MG63 (cell line): ENCODE results near the gene CCDC97. TPM values are rescaled to one million over a fixed set of nuclear protein-coding genes. Genes with fewer than 3 reads are reported as not detected.
"Not testable (repeated sequence)": the region's sequence is repeated elsewhere in the genome, so short reads cannot be mapped to it uniquely, and the experiment has no call there.

Experiments used
- DNase-seq: peaks from one replicate; pipeline ENCODE4 v3.0.0-alpha.2; 2020
- H3K27me3 ChIP-seq: fragments of 250-450 bp; sonication (Bioruptor Pico); 2 replicates; pipeline ENCODE4 v1.5.1; 2020; ENCODE audit warnings: mild to moderate bottlenecking, moderate library complexity
- H3K36me3 ChIP-seq: fragments of 250-450 bp; sonication (Bioruptor Pico); 2 replicates; pipeline ENCODE4 v1.5.1; 2020; ENCODE audit warnings: mild to moderate bottlenecking, moderate library complexity
- H3K4me3 ChIP-seq: fragments of 250-450 bp; sonication (Bioruptor Pico); 2 replicates; pipeline ENCODE4 v1.5.1; 2020; ENCODE audit warnings: mild to moderate bottlenecking, moderate library complexity
- H3K9me3 ChIP-seq: fragments of 250-450 bp; sonication (Bioruptor Pico); 2 replicates; pipeline ENCODE4 v1.5.1; 2020; ENCODE audit warnings: mild to moderate bottlenecking, moderate library complexity
- total RNA-seq: library from RNA; depleted of rRNA; stranded (reverse); fragments of >200 nt; shearing (Covaris generic); gene quantifications from 2 replicates; pipeline ENCODE4 v1.2.3, GENCODE V29; 2014; ENCODE audit warnings: low replicate concordance; rRNA removed

The CCDC97 gene
- total RNA-seq, result 2.8 and 22.3 TPM in 2 replicates

DNA sequence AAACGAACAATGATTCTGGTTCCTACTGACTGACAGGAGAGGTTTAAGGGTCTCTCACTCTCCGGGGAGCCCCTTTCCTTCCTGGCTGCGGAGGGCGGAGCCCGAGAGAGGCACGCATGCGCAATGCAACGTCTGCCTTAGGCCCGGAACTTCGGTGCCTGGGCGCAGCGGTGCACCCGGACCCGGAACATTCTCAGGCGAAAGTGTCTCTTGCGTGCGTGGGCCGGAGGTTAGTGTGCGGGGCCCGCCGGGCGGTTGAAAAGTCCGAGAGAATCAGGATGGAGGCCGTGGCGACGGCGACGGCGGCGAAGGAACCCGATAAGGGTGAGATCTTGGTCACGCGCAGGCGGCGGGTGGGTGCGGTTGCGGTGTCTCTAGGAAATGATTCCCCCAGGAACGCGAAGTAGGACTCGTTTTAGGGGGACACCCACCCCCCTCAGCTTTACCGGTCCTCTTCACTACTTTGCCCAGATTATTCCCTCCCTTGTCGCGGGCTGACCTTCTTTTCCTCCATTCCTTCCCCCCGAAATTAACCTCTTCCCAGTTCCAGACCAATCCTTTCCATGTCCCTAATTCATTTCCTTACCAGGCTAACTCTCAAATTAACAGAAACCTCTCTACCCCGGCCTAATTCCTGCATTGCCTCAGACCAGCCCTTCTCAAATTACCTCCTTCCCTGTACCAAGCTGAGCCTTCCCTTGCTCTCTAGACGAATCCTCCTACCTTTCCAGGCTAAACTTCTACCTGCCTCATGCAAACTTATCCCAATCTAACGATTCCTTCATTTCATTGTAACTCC lies at the start of gene CCDC97:
Gene CCDC97 (plus strand): TSS at position 140 of the 799 bp plus-strand sequence. CDS start 139 bp downstream, at position 279.
- Histone ChIP-seq H3K9me3 (no peaks in the 10 kb centered on the region), H3K36me3 (peaks cover 66% of the 10 kb centered on the region), H3K4me3 (peak within 1 kb of the TSS; percentile 91), H3K27me3 (no peaks in the 10 kb centered on the region)
- peak; percentile 86 for DNase-seq

- Histone ChIP-seq H3K4me3 (peak overlapping the region; percentile 59), H3K27me3 (no peaks in the 10 kb centered on the region), H3K9me3 (no peaks in the 10 kb centered on the region), H3K36me3 (peaks cover 75% of the 10 kb centered on the region)
- DNase-seq, result no peak
Observed at GRCh38 chr19:41261474-41262190, 48.3 kb upstream of the CCDC97 start.

GRCh38 chr19:41263042-41263849 lies 46.7 kb upstream of the CCDC97 start:
- Histone ChIP-seq H3K9me3 (no peaks in the 10 kb centered on the region), H3K4me3 (peak overlapping the region; percentile 59), H3K36me3 (peaks cover 75% of the 10 kb centered on the region), H3K27me3 (no peaks in the 10 kb centered on the region)
- DNase-seq, result peak; percentile 72

DNA sequence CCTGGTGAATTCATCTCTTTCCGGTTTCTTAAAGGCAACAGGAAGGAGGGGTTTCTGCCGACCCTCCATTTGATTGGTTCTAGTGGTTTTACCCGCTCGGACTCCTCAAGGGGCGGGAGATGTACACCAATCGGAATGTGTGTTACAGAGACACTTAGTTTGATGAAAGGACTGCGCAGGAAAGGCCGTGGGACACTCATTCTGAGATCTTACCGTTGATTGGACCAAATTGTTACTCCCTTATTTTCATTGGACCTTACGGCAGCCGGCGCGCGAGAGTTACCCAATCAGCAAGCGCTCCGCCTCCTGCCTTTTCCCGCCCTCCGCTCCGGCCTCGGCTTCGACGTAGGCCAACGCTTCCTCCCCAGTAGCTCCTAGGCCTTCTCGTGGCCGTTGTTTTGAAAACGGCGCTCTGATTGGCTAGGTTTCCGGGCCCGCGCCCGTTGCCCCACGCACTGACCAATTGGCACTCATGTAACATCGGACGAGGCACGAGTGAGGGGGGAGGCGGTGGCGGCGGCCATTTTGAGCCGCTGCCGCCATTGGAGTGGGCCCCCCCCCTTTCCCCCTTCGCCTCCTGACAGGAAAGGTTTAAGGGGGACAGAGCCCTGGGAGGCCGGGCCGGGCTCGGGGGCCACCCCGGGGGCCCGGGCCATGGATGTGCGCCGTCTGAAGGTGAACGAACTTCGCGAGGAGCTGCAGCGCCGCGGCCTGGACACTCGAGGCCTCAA lies 46.0 kb upstream of the CCDC97 start, which contains the start of gene HNRNPUL1:
Gene HNRNPUL1 (plus strand): TSS at position 523 of the 731 bp plus-strand sequence. CDS start 132 bp downstream, at position 655.
- Histone ChIP-seq H3K27me3 (no peaks in the 10 kb centered on the region), H3K4me3 (peak within 1 kb of the TSS; percentile 93), H3K36me3 (peaks cover 75% of the 10 kb centered on the region), H3K9me3 (no peaks in the 10 kb centered on the region)
- peak; percentile 99 for DNase-seq

DNA sequence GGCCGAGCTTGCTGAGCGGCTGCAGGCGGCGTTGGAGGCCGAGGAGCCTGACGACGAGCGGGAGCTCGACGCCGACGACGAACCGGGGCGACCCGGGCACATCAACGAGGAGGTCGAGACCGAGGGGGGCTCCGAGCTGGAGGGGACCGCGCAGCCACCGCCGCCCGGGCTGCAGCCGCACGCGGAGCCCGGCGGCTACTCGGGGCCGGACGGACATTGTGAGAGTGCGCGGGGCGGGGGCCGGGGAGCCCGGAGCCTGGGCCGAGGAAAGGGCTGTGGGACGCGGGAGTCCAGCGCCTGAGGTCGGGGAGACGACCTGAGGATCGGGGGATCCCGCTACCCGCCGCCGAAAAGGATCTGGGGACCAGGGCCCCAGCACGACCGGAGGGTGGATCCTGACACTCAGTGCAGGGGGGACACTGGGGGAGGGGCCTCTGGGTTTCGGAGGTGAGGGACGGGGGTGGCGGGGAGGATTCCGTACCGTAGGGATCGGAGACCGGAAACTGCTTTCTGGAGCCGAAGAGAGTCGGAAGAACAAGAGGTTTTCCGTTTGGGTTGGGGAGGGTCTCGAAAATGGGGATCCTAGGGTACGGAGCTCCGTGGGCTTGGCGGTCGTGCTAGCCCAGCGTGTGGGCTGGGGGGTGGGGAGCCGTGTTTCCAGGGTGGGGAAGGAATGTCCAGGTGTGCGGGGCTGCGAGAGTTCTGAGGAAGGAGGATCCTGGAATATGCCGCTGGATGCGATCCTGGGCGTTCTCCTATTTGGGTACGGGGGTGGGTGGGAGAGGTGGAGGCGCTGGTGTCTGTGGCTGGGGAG lies 45.2 kb upstream of the CCDC97 start:
- H3K4me3 ChIP-seq, result peak overlapping the region; percentile 93
- H3K36me3 ChIP-seq, result peaks cover 75% of the 10 kb centered on the region
- H3K9me3 ChIP-seq, result no peaks in the 10 kb centered on the region
- peak; percentile 68 for DNase-seq
- no peaks in the 10 kb centered on the region for H3K27me3 ChIP-seq

- peak; percentile 32 for DNase-seq
- Histone ChIP-seq H3K36me3 (peaks cover 77% of the 10 kb centered on the region), H3K4me3 (peak overlapping the region; percentile 93), H3K9me3 (no peaks in the 10 kb centered on the region), H3K27me3 (no peaks in the 10 kb centered on the region)
Observed at GRCh38 chr19:41265395-41266153, 44.4 kb upstream of the CCDC97 start.

DNA sequence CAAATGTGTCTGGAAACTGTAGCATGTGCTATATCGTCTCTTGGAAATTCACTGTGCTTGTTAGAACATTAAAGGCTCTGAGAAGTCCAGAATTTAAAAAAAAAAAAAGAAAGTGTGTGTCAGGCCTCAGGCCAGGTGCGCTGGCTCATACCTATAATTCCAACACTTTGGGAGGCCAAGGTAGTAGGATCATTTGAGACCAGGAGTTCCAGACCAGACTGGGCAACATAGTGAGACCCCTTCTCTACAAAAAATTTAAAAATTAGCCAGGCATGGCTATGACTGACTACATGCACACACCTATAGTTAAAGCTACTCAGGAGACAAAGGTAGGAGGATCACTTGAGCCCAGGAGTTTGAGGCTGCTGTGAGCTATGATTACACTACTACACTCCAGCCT lies 40.9 kb upstream of the CCDC97 start:
- Histone ChIP-seq H3K27me3 (no peaks in the 10 kb centered on the region), H3K36me3 (peaks cover 96% of the 10 kb centered on the region), H3K4me3 (no peak overlapping the region), H3K9me3 (no peaks in the 10 kb centered on the region)
- no peak for DNase-seq

DNA sequence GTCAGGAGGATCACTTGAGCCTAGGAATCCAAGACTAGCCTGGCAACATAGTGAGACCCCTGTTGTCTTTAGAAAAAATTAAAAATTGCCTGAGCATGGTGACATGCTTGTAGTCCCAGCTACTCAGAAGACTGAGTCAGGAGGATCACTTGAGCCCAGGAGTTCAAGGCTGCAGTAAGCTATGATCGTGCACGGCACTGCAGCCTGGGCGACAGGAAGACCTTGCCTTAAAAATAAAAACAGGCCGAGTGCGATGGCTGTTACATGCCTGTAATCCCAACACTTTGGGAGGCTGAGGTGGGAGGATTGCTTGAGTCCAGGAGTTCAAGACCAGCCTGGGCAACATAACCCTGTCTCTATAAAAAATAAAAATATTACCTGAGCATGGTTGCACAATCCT lies 40.4 kb upstream of the CCDC97 start:
- no peak for DNase-seq
- peaks cover 98% of the 10 kb centered on the region for H3K36me3 ChIP-seq
- no peak overlapping the region for H3K4me3 ChIP-seq
- no peaks in the 10 kb centered on the region for H3K27me3 ChIP-seq
- no peaks in the 10 kb centered on the region for H3K9me3 ChIP-seq

- peaks cover 100% of the 10 kb centered on the region for H3K36me3 ChIP-seq
- H3K9me3 ChIP-seq, result no peaks in the 10 kb centered on the region
- no peak for DNase-seq
- no peak overlapping the region for H3K4me3 ChIP-seq
- H3K27me3 ChIP-seq, result no peaks in the 10 kb centered on the region
Observed at GRCh38 chr19:41273076-41273475, 36.9 kb upstream of the CCDC97 start.

DNA sequence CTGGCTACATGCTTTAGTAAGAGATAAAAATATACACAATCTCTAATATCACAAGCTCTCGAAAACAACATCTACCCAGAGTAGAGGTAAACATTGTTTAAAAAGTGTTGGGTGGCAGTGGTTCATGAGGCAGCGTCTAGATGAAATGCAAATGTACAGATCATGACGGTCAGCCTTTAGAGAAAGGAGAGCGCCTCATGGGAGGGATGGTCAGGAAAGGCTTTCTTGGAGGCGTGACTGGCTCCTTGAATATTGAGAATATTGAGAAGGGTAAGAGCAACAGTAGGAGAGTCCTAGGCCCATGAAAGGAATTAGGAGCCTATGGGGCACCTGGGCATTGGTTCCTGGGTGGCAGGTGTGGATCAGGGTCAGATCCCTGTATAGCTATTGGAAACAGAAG lies 35.2 kb upstream of the CCDC97 start:
- Histone ChIP-seq H3K4me3 (no peak overlapping the region), H3K27me3 (no peaks in the 10 kb centered on the region), H3K36me3 (peaks cover 100% of the 10 kb centered on the region), H3K9me3 (0 out of 2 replicates have a peak, but pooled peaks cover 2% of the 10 kb centered on the region)
- DNase-seq, result no peak

GRCh38 chr19:41276231-41276630 lies 33.7 kb upstream of the CCDC97 start:
- 0 out of 2 replicates have a peak, but pooled peaks cover 2% of the 10 kb centered on the region for H3K9me3 ChIP-seq
- no peak for DNase-seq
- no peak overlapping the region for H3K4me3 ChIP-seq
- H3K27me3 ChIP-seq, result no peaks in the 10 kb centered on the region
- H3K36me3 ChIP-seq, result peaks cover 100% of the 10 kb centered on the region

DNA sequence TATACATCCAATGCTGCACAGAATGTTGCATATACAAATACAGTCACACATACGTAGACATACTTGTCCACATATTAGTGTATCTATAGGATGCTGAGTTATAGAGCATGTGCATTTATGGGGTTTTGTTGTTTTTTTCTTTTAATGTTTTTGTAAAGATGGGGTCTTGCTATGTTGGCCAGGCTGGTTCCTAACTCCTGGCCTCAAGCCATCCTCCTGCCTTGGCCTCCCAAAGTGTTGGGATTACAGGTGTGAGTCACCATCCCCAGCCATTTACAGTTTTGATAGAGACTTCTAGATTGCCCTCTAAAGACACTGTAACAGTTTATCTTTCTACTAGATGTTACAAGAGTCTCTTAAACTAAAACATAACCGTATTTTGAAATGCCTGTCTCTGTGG lies 31.5 kb upstream of the CCDC97 start:
- Histone ChIP-seq H3K9me3 (0 out of 2 replicates have a peak, but pooled peaks cover 2% of the 10 kb centered on the region), H3K27me3 (no peaks in the 10 kb centered on the region), H3K36me3 (peaks cover 98% of the 10 kb centered on the region), H3K4me3 (no peak overlapping the region)
- DNase-seq, result no peak

GRCh38 chr19:41288673-41289530 lies 21.1 kb upstream of the CCDC97 start:
- no peaks in the 10 kb centered on the region for H3K27me3 ChIP-seq
- H3K4me3 ChIP-seq, result no peak overlapping the region
- no peaks in the 10 kb centered on the region; the same call in 1 of the 2 replicates for H3K9me3 ChIP-seq
- DNase-seq, result no peak
- H3K36me3 ChIP-seq, result peaks cover 94% of the 10 kb centered on the region

DNA sequence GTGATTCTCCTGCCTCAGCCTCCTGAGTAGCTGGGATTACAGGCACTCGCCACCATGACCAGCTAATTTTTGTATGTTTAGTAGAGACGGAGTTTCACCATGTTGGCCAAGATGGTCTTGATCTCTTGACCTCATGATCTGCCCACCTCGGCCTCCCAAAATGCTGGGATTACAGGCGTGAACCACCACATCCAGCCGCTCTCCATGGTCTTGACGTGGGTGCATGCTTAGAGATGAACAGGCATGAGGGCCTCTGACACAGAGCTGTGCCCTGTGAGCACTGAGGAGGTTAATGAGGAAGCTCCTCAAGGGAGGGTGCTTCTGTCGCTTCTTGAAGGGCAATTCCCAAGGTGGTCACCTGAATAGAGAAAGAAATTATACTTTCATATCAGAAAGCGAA lies 20.2 kb upstream of the CCDC97 start:
- not testable (repeated sequence) for H3K9me3 ChIP-seq, H3K4me3 ChIP-seq, DNase-seq, H3K27me3 ChIP-seq
- peaks cover 94% of the 10 kb centered on the region for H3K36me3 ChIP-seq
